ENCODE data around the gene UBASH3A. TPM values are rescaled to one million over a fixed set of nuclear protein-coding genes. Genes with fewer than 3 reads are reported as not detected.

UBASH3A gene
- polyA plus RNA-seq, 1 of the 3 experiments (the other 2 are of a cell fraction): not detected

GRCh38 chr21:42423197-42423675 lies 19.5 kb downstream of the UBASH3A start:
- POLR2A ChIA-PET: no interaction called here
- H3F3A ChIP-seq (replicated peaks; ENCODE audit: insufficient read depth): no peaks in the 10 kb centered on the region
- H3K9ac ChIP-seq: no peak overlapping the region
- H3K36me3 ChIP-seq (replicated peaks in 1 of 2; ENCODE audit: control insufficient read depth in 1 of 2, insufficient read depth in 2 of 2, low read length in 1 of 2): no peaks in the 10 kb centered on the region
- H3K27ac ChIP-seq (ENCODE audit: low read depth in 2 of 2, low read length in 1 of 2): no peak overlapping the region
- no peaks in the 10 kb centered on the region for H3K9me3 ChIP-seq
- peaks cover 0 to 6% of the 10 kb centered on the region in 2 experiments; a peak in 2 of 4 replicates for H3K4me1 ChIP-seq (ENCODE audit: control insufficient read depth in 1 of 2, insufficient read depth in 2 of 2, low read depth in 1 of 2, low read length in 1 of 2)
- no peaks in the 10 kb centered on the region for H4K20me1 ChIP-seq (ENCODE audit: insufficient read depth)
- WGBS (ENCODE audit: low lambda C conversion rate): 27% methylated on average over 10 of the region's 10 CpGs
- TF ChIP-seq, protein P1, sequence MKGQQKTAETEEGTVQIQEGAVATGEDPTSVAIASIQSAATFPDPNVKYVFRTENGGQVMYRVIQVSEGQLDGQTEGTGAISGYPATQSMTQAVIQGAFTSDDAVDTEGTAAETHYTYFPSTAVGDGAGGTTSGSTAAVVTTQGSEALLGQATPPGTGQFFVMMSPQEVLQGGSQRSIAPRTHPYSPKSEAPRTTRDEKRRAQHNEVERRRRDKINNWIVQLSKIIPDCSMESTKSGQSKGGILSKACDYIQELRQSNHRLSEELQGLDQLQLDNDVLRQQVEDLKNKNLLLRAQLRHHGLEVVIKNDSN (IDR thresholded peaks at IDR 0.05; ENCODE audit: borderline replicate concordance, low read depth): no peak
- TF ChIP-seq SIN3A (IDR thresholded peaks at IDR 0.05; ENCODE audit: borderline replicate concordance, low read depth, low read length) (no peak), GATA2 (CRISPR knock-in tag; IDR thresholded peaks at IDR 0.05) (no peak), EP300 (IDR thresholded peaks at IDR 0.05; ENCODE audit: borderline replicate concordance in 1 of 2, low read depth in 1 of 2, low read length in 1 of 2) (no peak)
- H3K4me2 ChIP-seq: no peak overlapping the region
- no peaks in the 10 kb centered on the region for H3K79me2 ChIP-seq (ENCODE audit: insufficient read depth)
- no peaks in the 10 kb centered on the region for H3K9me2 ChIP-seq
- H3K4me3 ChIP-seq (ENCODE audit: low read depth in 2 of 2, low read length in 1 of 2): no peak overlapping the region
- CTCF ChIA-PET: interaction anchor here (1.1 kb wide), 1 partner anchor 12 kb away, joined by 3 read pairs; no protein-coding TSS in a partner anchor
- H2AFZ ChIP-seq (ENCODE audit: low read depth): no peak overlapping the region
- H3K27me3 ChIP-seq (ENCODE audit: insufficient read depth): no peaks in the 10 kb centered on the region
- no peak for DNase-seq

GRCh38 chr21:42423685-42424084 lies 20.0 kb downstream of the UBASH3A start:
- no peak for DNase-seq
- Histone ChIP-seq H3F3A (replicated peaks; ENCODE audit: insufficient read depth) (no peaks in the 10 kb centered on the region), H3K4me1 (ENCODE audit: control insufficient read depth in 1 of 2, insufficient read depth in 2 of 2, low read depth in 1 of 2, low read length in 1 of 2) (peaks cover 0 to 6% of the 10 kb centered on the region in 2 experiments; a peak in 2 of 4 replicates), H3K9ac (no peak overlapping the region), H3K27me3 (ENCODE audit: insufficient read depth) (no peaks in the 10 kb centered on the region), H4K20me1 (ENCODE audit: insufficient read depth) (no peaks in the 10 kb centered on the region), H3K27ac (ENCODE audit: low read depth in 2 of 2, low read length in 1 of 2) (no peak overlapping the region), H3K79me2 (ENCODE audit: insufficient read depth) (no peaks in the 10 kb centered on the region), H3K4me3 (ENCODE audit: low read depth in 2 of 2, low read length in 1 of 2) (no peak overlapping the region), H3K9me2 (no peaks in the 10 kb centered on the region), H3K9me3 (no peaks in the 10 kb centered on the region), H3K4me2 (no peak overlapping the region), H2AFZ (ENCODE audit: low read depth) (no peak overlapping the region), H3K36me3 (replicated peaks in 1 of 2; ENCODE audit: control insufficient read depth in 1 of 2, insufficient read depth in 2 of 2, low read length in 1 of 2) (no peaks in the 10 kb centered on the region)
- ChIA-PET POLR2A (no interaction called here), CTCF (interaction anchor here (1.1 kb wide), 1 partner anchor 12 kb away, joined by 3 read pairs; no protein-coding TSS in a partner anchor)
- WGBS (ENCODE audit: low lambda C conversion rate): 10% methylated on average over 2 of the region's 2 CpGs
- TF ChIP-seq YY1 (IDR thresholded peaks at IDR 0.05; ENCODE audit: low read depth) (no peak), MXI1 (IDR thresholded peaks at IDR 0.05; ENCODE audit: low read depth, low read length) (no peak), FOSL2 (IDR thresholded peaks at IDR 0.05; ENCODE audit: borderline replicate concordance, low read depth) (no peak)

GRCh38 chr21:42424914-42425541 lies 21.3 kb downstream of the UBASH3A start:
- no peak for DNase-seq
- Histone ChIP-seq H3K9ac (no peak overlapping the region), H3K4me3 (ENCODE audit: low read depth in 2 of 2, low read length in 1 of 2) (no peak overlapping the region), H3K4me1 (ENCODE audit: control insufficient read depth in 1 of 2, insufficient read depth in 2 of 2, low read depth in 1 of 2, low read length in 1 of 2) (peaks cover 0 to 6% of the 10 kb centered on the region in 2 experiments; a peak in 2 of 4 replicates), H3F3A (replicated peaks; ENCODE audit: insufficient read depth) (no peaks in the 10 kb centered on the region), H3K36me3 (replicated peaks in 1 of 2; ENCODE audit: control insufficient read depth in 1 of 2, insufficient read depth in 2 of 2, low read length in 1 of 2) (no peaks in the 10 kb centered on the region), H2AFZ (ENCODE audit: low read depth) (no peak overlapping the region), H3K4me2 (no peak overlapping the region), H3K27ac (ENCODE audit: low read depth in 2 of 2, low read length in 1 of 2) (no peak overlapping the region), H3K9me3 (no peaks in the 10 kb centered on the region), H3K27me3 (ENCODE audit: insufficient read depth) (no peaks in the 10 kb centered on the region), H4K20me1 (ENCODE audit: insufficient read depth) (no peaks in the 10 kb centered on the region), H3K9me2 (no peaks in the 10 kb centered on the region), H3K79me2 (ENCODE audit: insufficient read depth) (no peaks in the 10 kb centered on the region)
- WGBS (ENCODE audit: low lambda C conversion rate): 32% methylated on average over 12 of the region's 12 CpGs
- POLR2A ChIA-PET: no interaction called here
- CTCF ChIA-PET: no interaction called here
- TF ChIP-seq GATA2 (CRISPR knock-in tag; IDR thresholded peaks at IDR 0.05) (no peak), SIN3A (IDR thresholded peaks at IDR 0.05; ENCODE audit: borderline replicate concordance, low read depth, low read length) (no peak), FOXJ3 (CRISPR knock-in tag; IDR thresholded peaks at IDR 0.05) (no peak), GABPA (IDR thresholded peaks at IDR 0.05; ENCODE audit: low read depth) (no peak), RXRA (IDR thresholded peaks at IDR 0.05; ENCODE audit: borderline replicate concordance, low read depth) (no peak), YY1 (IDR thresholded peaks at IDR 0.05; ENCODE audit: low read depth) (no peak), SMC3 (IDR thresholded peaks at IDR 0.05; ENCODE audit: low read depth, low read length) (no peak), FOXM1 (IDR thresholded peaks at IDR 0.05; ENCODE audit: low read depth) (no peak), JUND (IDR thresholded peaks at IDR 0.05) (no peak), POLR2AphosphoS5 (IDR thresholded peaks at IDR 0.05; ENCODE audit: low read depth, low read length) (no peak), TCF12 (IDR thresholded peaks at IDR 0.05) (no peak)
- TF ChIP-seq, protein P2, sequence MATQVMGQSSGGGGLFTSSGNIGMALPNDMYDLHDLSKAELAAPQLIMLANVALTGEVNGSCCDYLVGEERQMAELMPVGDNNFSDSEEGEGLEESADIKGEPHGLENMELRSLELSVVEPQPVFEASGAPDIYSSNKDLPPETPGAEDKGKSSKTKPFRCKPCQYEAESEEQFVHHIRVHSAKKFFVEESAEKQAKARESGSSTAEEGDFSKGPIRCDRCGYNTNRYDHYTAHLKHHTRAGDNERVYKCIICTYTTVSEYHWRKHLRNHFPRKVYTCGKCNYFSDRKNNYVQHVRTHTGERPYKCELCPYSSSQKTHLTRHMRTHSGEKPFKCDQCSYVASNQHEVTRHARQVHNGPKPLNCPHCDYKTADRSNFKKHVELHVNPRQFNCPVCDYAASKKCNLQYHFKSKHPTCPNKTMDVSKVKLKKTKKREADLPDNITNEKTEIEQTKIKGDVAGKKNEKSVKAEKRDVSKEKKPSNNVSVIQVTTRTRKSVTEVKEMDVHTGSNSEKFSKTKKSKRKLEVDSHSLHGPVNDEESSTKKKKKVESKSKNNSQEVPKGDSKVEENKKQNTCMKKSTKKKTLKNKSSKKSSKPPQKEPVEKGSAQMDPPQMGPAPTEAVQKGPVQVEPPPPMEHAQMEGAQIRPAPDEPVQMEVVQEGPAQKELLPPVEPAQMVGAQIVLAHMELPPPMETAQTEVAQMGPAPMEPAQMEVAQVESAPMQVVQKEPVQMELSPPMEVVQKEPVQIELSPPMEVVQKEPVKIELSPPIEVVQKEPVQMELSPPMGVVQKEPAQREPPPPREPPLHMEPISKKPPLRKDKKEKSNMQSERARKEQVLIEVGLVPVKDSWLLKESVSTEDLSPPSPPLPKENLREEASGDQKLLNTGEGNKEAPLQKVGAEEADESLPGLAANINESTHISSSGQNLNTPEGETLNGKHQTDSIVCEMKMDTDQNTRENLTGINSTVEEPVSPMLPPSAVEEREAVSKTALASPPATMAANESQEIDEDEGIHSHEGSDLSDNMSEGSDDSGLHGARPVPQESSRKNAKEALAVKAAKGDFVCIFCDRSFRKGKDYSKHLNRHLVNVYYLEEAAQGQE (IDR thresholded peaks at IDR 0.05; ENCODE audit: low read depth, low read length): no peak
- TF ChIP-seq, protein P3, sequence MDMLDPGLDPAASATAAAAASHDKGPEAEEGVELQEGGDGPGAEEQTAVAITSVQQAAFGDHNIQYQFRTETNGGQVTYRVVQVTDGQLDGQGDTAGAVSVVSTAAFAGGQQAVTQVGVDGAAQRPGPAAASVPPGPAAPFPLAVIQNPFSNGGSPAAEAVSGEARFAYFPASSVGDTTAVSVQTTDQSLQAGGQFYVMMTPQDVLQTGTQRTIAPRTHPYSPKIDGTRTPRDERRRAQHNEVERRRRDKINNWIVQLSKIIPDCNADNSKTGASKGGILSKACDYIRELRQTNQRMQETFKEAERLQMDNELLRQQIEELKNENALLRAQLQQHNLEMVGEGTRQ (IDR thresholded peaks at IDR 0.05; ENCODE audit: borderline replicate concordance, low read depth, low read length): no peak
